ENCODE results near the gene TEX261. TPM values are rescaled to one million over a fixed set of nuclear protein-coding genes. Genes with fewer than 3 reads are reported as not detected.

Gene TEX261
- total and polyA plus RNA-seq, 7 donors: 31.9 to 70.7 (median 53.8) TPM

DNA sequence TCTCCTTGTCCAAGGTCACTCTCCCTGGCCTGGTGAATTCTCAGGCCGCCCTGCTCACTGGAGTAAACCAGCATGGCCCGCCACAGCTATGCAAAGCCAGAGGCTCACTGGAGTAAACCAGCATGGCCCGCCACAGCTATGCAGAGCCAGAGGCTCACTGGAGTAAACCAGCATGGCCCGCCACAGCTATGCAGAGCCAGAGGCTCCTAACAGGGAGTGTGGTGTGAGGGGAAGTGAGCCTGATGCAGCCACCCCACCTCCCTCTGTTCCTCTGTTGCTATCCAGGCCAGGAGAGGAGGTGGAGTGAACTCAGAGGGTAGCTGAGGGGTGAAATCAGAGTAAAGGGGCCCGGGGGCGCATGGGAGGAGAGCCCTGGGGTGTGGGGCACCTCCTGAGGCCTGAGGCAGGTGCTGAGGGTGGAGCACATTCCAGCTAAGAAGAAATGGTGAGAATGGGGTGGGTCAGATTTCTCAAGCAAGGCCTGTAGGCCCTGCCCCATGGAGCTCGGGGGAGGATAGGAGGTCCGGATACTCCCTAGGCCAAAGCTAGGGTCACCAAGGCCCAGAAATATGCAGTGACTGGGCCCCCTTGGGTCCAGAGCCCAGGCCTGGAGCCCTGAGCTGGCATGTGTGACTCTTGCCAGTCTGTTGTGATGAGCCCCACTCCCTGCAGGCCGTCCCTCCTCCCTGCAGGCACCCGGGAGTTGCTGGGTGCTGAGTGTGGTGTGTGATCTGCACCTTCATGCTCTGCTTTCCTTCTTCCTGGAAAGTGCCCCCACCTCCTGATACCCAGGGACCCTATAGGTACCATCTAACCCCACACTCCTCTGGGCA, 57.5 kb downstream of the TEX261 start:
- 68 to 87% (median 76%) methylated on average over 8 to 10 of the region's 10 CpGs for WGBS, 3 donors
- no peak for ATAC-seq
- no peaks in the 10 kb centered on the region for H3K4me1 ChIP-seq
- intact Hi-C loops (cut with DNase I): no loop called here
- no peak overlapping the region for H3K27ac ChIP-seq
- H3K27me3 ChIP-seq (ENCODE audit: insufficient read depth in 3 of 3, low read length in 2 of 3): no peaks in the 10 kb centered on the region
- no peaks in the 10 kb centered on the region for H3K9me3 ChIP-seq
- TF ChIP-seq, protein P1, sequence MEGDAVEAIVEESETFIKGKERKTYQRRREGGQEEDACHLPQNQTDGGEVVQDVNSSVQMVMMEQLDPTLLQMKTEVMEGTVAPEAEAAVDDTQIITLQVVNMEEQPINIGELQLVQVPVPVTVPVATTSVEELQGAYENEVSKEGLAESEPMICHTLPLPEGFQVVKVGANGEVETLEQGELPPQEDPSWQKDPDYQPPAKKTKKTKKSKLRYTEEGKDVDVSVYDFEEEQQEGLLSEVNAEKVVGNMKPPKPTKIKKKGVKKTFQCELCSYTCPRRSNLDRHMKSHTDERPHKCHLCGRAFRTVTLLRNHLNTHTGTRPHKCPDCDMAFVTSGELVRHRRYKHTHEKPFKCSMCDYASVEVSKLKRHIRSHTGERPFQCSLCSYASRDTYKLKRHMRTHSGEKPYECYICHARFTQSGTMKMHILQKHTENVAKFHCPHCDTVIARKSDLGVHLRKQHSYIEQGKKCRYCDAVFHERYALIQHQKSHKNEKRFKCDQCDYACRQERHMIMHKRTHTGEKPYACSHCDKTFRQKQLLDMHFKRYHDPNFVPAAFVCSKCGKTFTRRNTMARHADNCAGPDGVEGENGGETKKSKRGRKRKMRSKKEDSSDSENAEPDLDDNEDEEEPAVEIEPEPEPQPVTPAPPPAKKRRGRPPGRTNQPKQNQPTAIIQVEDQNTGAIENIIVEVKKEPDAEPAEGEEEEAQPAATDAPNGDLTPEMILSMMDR (IDR thresholded peaks at IDR 0.05): no peak
- H3K4me3 ChIP-seq: no peak overlapping the region
- H3K36me3 ChIP-seq (ENCODE audit: insufficient read depth in 1 of 2, low read depth in 1 of 2): no peaks in the 10 kb centered on the region
- DNase-seq: no peak

DNA sequence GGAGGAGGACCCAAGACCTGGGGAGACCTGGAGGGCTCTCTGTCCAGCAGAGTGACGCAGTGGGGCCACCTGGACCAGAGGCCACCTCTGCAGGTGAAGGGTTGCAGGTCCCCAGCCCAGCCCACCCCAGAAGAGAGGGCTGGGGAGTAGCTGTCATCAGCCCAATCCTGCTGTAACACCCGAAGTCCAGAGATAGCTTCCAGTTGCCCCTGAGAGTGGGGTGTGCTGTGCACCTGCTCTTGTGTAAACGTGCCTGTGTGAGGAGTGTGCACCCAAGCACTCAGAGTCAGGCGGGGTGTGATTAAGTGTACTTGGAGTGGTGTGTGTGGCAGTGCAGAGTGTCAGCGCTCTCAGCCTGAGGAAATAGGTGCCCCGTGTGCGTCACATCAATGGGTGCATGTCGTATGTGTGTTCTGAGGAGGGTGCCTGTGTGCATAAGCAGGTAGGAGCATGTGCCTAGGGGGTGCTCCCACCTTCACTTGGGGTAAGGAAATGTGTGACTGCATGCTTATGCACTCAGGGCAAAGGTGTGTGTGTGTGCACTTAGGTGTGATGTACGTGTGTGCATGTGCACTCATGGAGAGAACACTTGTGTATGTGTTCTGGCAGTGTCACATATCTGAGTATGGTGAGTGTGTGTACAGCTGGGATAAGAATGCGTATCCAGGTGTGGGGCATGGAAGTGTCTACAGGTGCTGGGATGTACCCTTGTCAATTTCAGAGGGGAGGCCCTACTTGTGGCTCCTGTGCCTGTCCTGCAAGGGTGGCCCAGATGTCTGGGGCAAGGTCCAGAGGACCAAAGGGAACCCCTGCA, 58.3 kb downstream of the TEX261 start:
- Histone ChIP-seq H3K4me3 (no peak overlapping the region), H3K4me1 (no peaks in the 10 kb centered on the region), H3K27me3 (ENCODE audit: insufficient read depth in 3 of 3, low read length in 2 of 3) (no peaks in the 10 kb centered on the region), H3K36me3 (ENCODE audit: insufficient read depth in 1 of 2, low read depth in 1 of 2) (no peaks in the 10 kb centered on the region), H3K27ac (no peak overlapping the region), H3K9me3 (no peaks in the 10 kb centered on the region)
- WGBS, 3 donors: 81 to 83% (median 81%) methylated on average over 10 of the region's 10 CpGs
- TF ChIP-seq, protein P1 (IDR thresholded peaks at IDR 0.05): no peak
- ATAC-seq (no peak), DNase-seq (no peak)
- intact Hi-C loops (cut with DNase I): no loop called here

Other genes with a start within 250 kb of the TEX261 start
- 1 to 10 TPM in 2 of 4 donors, under 1 TPM in 2; 0.85 to 2.6 (median 1.4) TPM for gene ADD2, start 226.7 kb downstream of the TEX261 start, total RNA-seq
- under 1 TPM; 0.09 to 0.79 (median 0.22) TPM for gene ADD2, start 226.7 kb downstream of the TEX261 start, polyA plus RNA-seq
- gene FIGLA, start 204.2 kb downstream of the TEX261 start, total RNA-seq: not detected
- under 1 TPM in 2 of 3 donors, not detected in 1; 0.12 to 0.21 TPM for gene FIGLA, start 204.2 kb downstream of the TEX261 start, polyA plus RNA-seq
- under 1 TPM in 3 of 4 donors, not detected in 1; 0.36 to 0.64 (median 0.44) TPM for gene CLEC4F, start 174.3 kb downstream of the TEX261 start, total RNA-seq
- gene CLEC4F, start 174.3 kb downstream of the TEX261 start, polyA plus RNA-seq: under 1 TPM; 0.04 to 0.42 (median 0.21) TPM
- under 1 TPM in 3 of 4 donors, not detected in 1; 0.20 to 0.59 (median 0.49) TPM for gene CD207, start 159.1 kb downstream of the TEX261 start, total RNA-seq
- gene CD207, start 159.1 kb downstream of the TEX261 start, polyA plus RNA-seq: under 1 TPM; 0.04 to 0.13 (median 0.13) TPM
- 1 to 10 TPM in 2 of 4 donors, under 1 TPM in 2; 0.66 to 1.2 (median 0.96) TPM for gene VAX2, start 94.3 kb downstream of the TEX261 start, total RNA-seq
- gene VAX2, start 94.3 kb downstream of the TEX261 start, polyA plus RNA-seq: under 1 TPM; 0.30 to 0.97 (median 0.48) TPM
- under 1 TPM in 2 of 4 donors, not detected in 2; 0.22 to 0.53 TPM for gene ATP6V1B1, start 59.0 kb downstream of the TEX261 start, total RNA-seq
- gene ATP6V1B1, start 59.0 kb downstream of the TEX261 start, polyA plus RNA-seq: under 1 TPM; 0.10 to 0.70 (median 0.38) TPM
- under 1 TPM; 0.15 to 0.69 (median 0.49) TPM for gene ANKRD53, start 16.2 kb downstream of the TEX261 start, total RNA-seq
- gene ANKRD53, start 16.2 kb downstream of the TEX261 start, polyA plus RNA-seq: under 1 TPM; 0.27 to 0.77 (median 0.36) TPM
- 10 to 100 TPM; 31.3 to 49.1 (median 37.0) TPM for gene NAGK, start 73.8 kb upstream of the TEX261 start, total RNA-seq
- 10 to 100 TPM; 40.9 to 92.8 (median 55.3) TPM for gene NAGK, start 73.8 kb upstream of the TEX261 start, polyA plus RNA-seq
- 10 to 100 TPM; 15.3 to 17.2 (median 15.9) TPM for gene MCEE, start 135.4 kb upstream of the TEX261 start, total RNA-seq
- 10 to 100 TPM; 10.9 to 27.4 (median 25.6) TPM for gene MCEE, start 135.4 kb upstream of the TEX261 start, polyA plus RNA-seq
- gene MPHOSPH10, start 135.8 kb upstream of the TEX261 start, total RNA-seq: 10 to 100 TPM; 32.9 to 53.7 (median 39.5) TPM
- 10 to 100 TPM; 33.7 to 53.6 (median 43.4) TPM for gene MPHOSPH10, start 135.8 kb upstream of the TEX261 start, polyA plus RNA-seq
- gene PAIP2B, start 232.2 kb upstream of the TEX261 start, total RNA-seq: 10 to 100 TPM; 14.0 to 47.4 (median 36.9) TPM
- gene PAIP2B, start 232.2 kb upstream of the TEX261 start, polyA plus RNA-seq: 10 to 100 TPM in 1 of 3 donors, 1 to 10 TPM in 2; 2.7 to 10.6 (median 7.2) TPM

All from psoas muscle (tissue), 8 donors.